GM12873 (cell line): Measurements from ENCODE around the gene ELF2.

Source experiments
- CTCF ChIP-seq: IDR thresholded peaks from 2 replicates; pipeline ENCODE4 v1.5.1; 2012; ENCODE audit warnings: low read depth, mild to moderate bottlenecking, moderate library complexity, low read length, control low read depth; ENCODE audit not compliant: insufficient read depth; ENCODE audit errors: missing control alignments

The ELF2 gene

GRCh38 chr4:139053909-139054308 lies 123.1 kb downstream of the ELF2 start:
- no peak for TF ChIP-seq CTCF

- TF ChIP-seq CTCF: no peak
These were observed 126.6 kb downstream of the ELF2 start for GRCh38 chr4:139050446-139050845.

- TF ChIP-seq CTCF: no peak
These were observed 129.0 kb downstream of the ELF2 start for GRCh38 chr4:139048026-139048425.

- TF ChIP-seq CTCF: no peak
These were observed 132.7 kb downstream of the ELF2 start for GRCh38 chr4:139044291-139044690.

- TF ChIP-seq CTCF: no peak
These were observed 134.0 kb downstream of the ELF2 start for GRCh38 chr4:139042981-139043460.

GRCh38 chr4:139038874-139039443 lies 138.1 kb downstream of the ELF2 start:
- TF ChIP-seq CTCF: no peak

GRCh38 chr4:139036885-139037284 lies 140.1 kb downstream of the ELF2 start:
- TF ChIP-seq CTCF: no peak
